Liver (tissue), 3 donors: ENCODE measurements around the gene MTHFSD.

Source experiments
- EGR1 ChIP-seq, 2 donors: IDR thresholded peaks; 2 replicates each; pipeline ENCODE4 v1.6.1; 2016 to 2018; ENCODE audit warnings: antibody characterized with exemption in 2 of 2, low read depth in 2 of 2
- JUND ChIP-seq, 2 donors: IDR thresholded peaks; 2 replicates each; pipeline ENCODE4 v1.6.1; 2016; ENCODE audit warnings: antibody characterized with exemption in 2 of 2
- RAD21 ChIP-seq, 2 donors: IDR thresholded peaks; 2 replicates each; pipeline ENCODE4 v1.6.1; 2016; ENCODE audit warnings: antibody characterized with exemption in 2 of 2, mild to moderate bottlenecking in 2 of 2
- SP1 ChIP-seq: IDR thresholded peaks from 2 replicates; pipeline ENCODE4 v1.6.1; 2018; ENCODE audit warnings: antibody characterized with exemption, mild to moderate bottlenecking
- TAF1 ChIP-seq: conservative IDR thresholded peaks from 2 replicates; pipeline ENCODE4 v1.6.1; 2016; ENCODE audit warnings: antibody characterized with exemption, mild to moderate bottlenecking
- ZBTB33 ChIP-seq: IDR thresholded peaks from 2 replicates; pipeline ENCODE4 v1.6.1; 2016; ENCODE audit warnings: antibody characterized with exemption
- TF ChIP-seq, protein P1 (sequence below): IDR thresholded peaks from 2 replicates; pipeline ENCODE4 v1.6.1; 2016; ENCODE audit warnings: antibody characterized with exemption
- TF ChIP-seq, protein P2 (sequence below): fragments of 150-350 bp; IDR thresholded peaks from 2 replicates; pipeline ENCODE4 v1.5.1; 2017; ENCODE audit warnings: improper control_type of control experiment, low read depth, low read length; ENCODE audit not compliant: missing input control
- TF ChIP-seq, protein P3 (sequence below): IDR thresholded peaks from 2 replicates; pipeline ENCODE4 v1.6.1; 2016; ENCODE audit warnings: antibody characterized with exemption, mild to moderate bottlenecking
- donor health status: healthy.
- donor health status: healthy.

GRCh38 chr16:86594721-86595120 is 39.7 kb upstream of the MTHFSD start:
- no peak for TF ChIP-seq TAF1
- TF ChIP-seq, protein P1, sequence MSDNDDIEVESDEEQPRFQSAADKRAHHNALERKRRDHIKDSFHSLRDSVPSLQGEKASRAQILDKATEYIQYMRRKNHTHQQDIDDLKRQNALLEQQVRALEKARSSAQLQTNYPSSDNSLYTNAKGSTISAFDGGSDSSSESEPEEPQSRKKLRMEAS = no peak
- TF ChIP-seq, protein P2, sequence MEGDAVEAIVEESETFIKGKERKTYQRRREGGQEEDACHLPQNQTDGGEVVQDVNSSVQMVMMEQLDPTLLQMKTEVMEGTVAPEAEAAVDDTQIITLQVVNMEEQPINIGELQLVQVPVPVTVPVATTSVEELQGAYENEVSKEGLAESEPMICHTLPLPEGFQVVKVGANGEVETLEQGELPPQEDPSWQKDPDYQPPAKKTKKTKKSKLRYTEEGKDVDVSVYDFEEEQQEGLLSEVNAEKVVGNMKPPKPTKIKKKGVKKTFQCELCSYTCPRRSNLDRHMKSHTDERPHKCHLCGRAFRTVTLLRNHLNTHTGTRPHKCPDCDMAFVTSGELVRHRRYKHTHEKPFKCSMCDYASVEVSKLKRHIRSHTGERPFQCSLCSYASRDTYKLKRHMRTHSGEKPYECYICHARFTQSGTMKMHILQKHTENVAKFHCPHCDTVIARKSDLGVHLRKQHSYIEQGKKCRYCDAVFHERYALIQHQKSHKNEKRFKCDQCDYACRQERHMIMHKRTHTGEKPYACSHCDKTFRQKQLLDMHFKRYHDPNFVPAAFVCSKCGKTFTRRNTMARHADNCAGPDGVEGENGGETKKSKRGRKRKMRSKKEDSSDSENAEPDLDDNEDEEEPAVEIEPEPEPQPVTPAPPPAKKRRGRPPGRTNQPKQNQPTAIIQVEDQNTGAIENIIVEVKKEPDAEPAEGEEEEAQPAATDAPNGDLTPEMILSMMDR = no peak
- TF ChIP-seq, protein P3, sequence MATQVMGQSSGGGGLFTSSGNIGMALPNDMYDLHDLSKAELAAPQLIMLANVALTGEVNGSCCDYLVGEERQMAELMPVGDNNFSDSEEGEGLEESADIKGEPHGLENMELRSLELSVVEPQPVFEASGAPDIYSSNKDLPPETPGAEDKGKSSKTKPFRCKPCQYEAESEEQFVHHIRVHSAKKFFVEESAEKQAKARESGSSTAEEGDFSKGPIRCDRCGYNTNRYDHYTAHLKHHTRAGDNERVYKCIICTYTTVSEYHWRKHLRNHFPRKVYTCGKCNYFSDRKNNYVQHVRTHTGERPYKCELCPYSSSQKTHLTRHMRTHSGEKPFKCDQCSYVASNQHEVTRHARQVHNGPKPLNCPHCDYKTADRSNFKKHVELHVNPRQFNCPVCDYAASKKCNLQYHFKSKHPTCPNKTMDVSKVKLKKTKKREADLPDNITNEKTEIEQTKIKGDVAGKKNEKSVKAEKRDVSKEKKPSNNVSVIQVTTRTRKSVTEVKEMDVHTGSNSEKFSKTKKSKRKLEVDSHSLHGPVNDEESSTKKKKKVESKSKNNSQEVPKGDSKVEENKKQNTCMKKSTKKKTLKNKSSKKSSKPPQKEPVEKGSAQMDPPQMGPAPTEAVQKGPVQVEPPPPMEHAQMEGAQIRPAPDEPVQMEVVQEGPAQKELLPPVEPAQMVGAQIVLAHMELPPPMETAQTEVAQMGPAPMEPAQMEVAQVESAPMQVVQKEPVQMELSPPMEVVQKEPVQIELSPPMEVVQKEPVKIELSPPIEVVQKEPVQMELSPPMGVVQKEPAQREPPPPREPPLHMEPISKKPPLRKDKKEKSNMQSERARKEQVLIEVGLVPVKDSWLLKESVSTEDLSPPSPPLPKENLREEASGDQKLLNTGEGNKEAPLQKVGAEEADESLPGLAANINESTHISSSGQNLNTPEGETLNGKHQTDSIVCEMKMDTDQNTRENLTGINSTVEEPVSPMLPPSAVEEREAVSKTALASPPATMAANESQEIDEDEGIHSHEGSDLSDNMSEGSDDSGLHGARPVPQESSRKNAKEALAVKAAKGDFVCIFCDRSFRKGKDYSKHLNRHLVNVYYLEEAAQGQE = no peak
- TF ChIP-seq EGR1 (IDR thresholded peaks at IDR 0.05; ENCODE audit: low read depth in 2 of 2) = no peak
- TF ChIP-seq JUND (IDR thresholded peaks at IDR 0.05) = no peak
- no peak for TF ChIP-seq SP1
- TF ChIP-seq RAD21 (IDR thresholded peaks at IDR 0.05) = no peak
- TF ChIP-seq ZBTB33 = no peak
